A549 (cell line): Measurements from ENCODE around the gene XG.

Experiments used
- EP300 ChIP-seq, 2 experiments: fragments of >200 bp; sonication (Bioruptor Twin); formaldehyde crosslinking; IDR thresholded peaks; 2 replicates in 1 of 2; 3 replicates in 1 of 2; pipeline ENCODE4 v1.6.1; 2016 to 2017
- ESRRA ChIP-seq: fragments of 150-350 bp; IDR thresholded peaks from 2 replicates; pipeline ENCODE4 v1.6.1; 2014; ENCODE audit warnings: mild to moderate bottlenecking, low read length, borderline replicate concordance
- HOXB5 ChIP-seq: fragments of 250-450 bp; sonication (Bioruptor Pico); IDR thresholded peaks from 2 replicates; pipeline ENCODE4 v1.5.0; 2020; ENCODE audit warnings: mild to moderate bottlenecking, moderate library complexity
- KDM5A ChIP-seq: fragments of 200-600 bp; sonication (generic); IDR thresholded peaks from 2 replicates; pipeline ENCODE4 v1.6.1; 2016; ENCODE audit warnings: antibody characterized with exemption, mild to moderate bottlenecking
- PHF8 ChIP-seq: fragments of 200-600 bp; sonication (generic); IDR thresholded peaks from 2 replicates; pipeline ENCODE4 v1.6.1; 2016; ENCODE audit warnings: low read depth, mild to moderate bottlenecking, antibody characterized with exemption, moderate library complexity, borderline replicate concordance
- POLR2A ChIP-seq: IDR thresholded peaks from 2 replicates; pipeline ENCODE4 v1.6.1; 2012; ENCODE audit warnings: mild to moderate bottlenecking, low read length
- RFX5 ChIP-seq: fragments of 450-650 bp; IDR thresholded peaks from 2 replicates; pipeline ENCODE4 v1.7.1; 2014; ENCODE audit warnings: antibody characterized with exemption, mild to moderate bottlenecking, moderate library complexity
- SREBF2 ChIP-seq: fragments of 450-650 bp; IDR thresholded peaks from 2 replicates; pipeline ENCODE4 v1.6.1; 2014; ENCODE audit warnings: mild to moderate bottlenecking, moderate library complexity
- ZC3H11A ChIP-seq: fragments of 450-650 bp; IDR thresholded peaks from 2 replicates; pipeline ENCODE4 v1.6.1; 2014; ENCODE audit warnings: antibody characterized with exemption, mild to moderate bottlenecking
- ZFP36 ChIP-seq: fragments of 450-650 bp; IDR thresholded peaks from 2 replicates; pipeline ENCODE4 v1.6.1; 2014; ENCODE audit warnings: borderline replicate concordance; ENCODE audit not compliant: partially characterized antibody
- ZNF302 ChIP-seq: fragments of 250-450 bp; sonication (Bioruptor Pico); IDR thresholded peaks from 2 replicates; pipeline ENCODE4 v1.9.0; 2021; ENCODE audit warnings: inconsistent platforms, mild to moderate bottlenecking, moderate library complexity
- TF ChIP-seq, protein P1 (sequence below): fragments of >200 bp; sonication (Bioruptor Twin); formaldehyde crosslinking; IDR thresholded peaks from 3 replicates; pipeline ENCODE4 v1.5.1; 2016
- TF ChIP-seq, protein P2 (sequence below): fragments of 450-650 bp; IDR thresholded peaks from 2 replicates; pipeline ENCODE4 v1.6.1; 2014; ENCODE audit warnings: antibody characterized with exemption
- TF ChIP-seq, protein P3 (sequence below): fragments of 150-350 bp; IDR thresholded peaks from 2 replicates; pipeline ENCODE4 v1.6.1; 2014; ENCODE audit warnings: low read depth, mild to moderate bottlenecking, low read length

DNA sequence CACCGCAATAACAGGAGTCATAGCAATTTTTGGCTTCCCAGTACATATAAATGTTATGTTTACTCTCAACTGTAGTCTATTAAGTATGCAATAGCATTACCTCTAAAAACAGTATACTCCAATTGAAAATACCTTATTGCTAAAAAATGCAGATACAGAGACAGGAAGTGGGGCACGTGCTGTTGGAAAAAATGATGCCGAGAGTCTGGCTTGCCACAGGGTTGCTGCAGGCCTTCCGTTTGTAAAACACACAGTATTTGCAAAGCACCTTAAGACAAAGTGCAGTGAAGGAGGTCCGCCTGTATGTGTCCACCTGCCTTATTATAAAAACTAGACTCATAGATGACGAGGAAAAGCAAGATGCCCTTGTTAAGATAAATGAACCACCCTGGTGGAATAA is 37.3 kb upstream of the XG start:
- TF ChIP-seq, protein P1, sequence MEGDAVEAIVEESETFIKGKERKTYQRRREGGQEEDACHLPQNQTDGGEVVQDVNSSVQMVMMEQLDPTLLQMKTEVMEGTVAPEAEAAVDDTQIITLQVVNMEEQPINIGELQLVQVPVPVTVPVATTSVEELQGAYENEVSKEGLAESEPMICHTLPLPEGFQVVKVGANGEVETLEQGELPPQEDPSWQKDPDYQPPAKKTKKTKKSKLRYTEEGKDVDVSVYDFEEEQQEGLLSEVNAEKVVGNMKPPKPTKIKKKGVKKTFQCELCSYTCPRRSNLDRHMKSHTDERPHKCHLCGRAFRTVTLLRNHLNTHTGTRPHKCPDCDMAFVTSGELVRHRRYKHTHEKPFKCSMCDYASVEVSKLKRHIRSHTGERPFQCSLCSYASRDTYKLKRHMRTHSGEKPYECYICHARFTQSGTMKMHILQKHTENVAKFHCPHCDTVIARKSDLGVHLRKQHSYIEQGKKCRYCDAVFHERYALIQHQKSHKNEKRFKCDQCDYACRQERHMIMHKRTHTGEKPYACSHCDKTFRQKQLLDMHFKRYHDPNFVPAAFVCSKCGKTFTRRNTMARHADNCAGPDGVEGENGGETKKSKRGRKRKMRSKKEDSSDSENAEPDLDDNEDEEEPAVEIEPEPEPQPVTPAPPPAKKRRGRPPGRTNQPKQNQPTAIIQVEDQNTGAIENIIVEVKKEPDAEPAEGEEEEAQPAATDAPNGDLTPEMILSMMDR: no peak
- TF ChIP-seq POLR2A: no peak
- TF ChIP-seq ESRRA: no peak
- TF ChIP-seq EP300 (IDR thresholded peaks at IDR 0.05): no peak
- no peak for TF ChIP-seq SREBF2
- no peak for TF ChIP-seq ZNF302
- TF ChIP-seq, protein P2, sequence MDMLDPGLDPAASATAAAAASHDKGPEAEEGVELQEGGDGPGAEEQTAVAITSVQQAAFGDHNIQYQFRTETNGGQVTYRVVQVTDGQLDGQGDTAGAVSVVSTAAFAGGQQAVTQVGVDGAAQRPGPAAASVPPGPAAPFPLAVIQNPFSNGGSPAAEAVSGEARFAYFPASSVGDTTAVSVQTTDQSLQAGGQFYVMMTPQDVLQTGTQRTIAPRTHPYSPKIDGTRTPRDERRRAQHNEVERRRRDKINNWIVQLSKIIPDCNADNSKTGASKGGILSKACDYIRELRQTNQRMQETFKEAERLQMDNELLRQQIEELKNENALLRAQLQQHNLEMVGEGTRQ: no peak
- TF ChIP-seq ZFP36: no peak
- no peak for TF ChIP-seq RFX5
- TF ChIP-seq HOXB5 (CRISPR knock-in tag): no peak
- TF ChIP-seq, protein P3, sequence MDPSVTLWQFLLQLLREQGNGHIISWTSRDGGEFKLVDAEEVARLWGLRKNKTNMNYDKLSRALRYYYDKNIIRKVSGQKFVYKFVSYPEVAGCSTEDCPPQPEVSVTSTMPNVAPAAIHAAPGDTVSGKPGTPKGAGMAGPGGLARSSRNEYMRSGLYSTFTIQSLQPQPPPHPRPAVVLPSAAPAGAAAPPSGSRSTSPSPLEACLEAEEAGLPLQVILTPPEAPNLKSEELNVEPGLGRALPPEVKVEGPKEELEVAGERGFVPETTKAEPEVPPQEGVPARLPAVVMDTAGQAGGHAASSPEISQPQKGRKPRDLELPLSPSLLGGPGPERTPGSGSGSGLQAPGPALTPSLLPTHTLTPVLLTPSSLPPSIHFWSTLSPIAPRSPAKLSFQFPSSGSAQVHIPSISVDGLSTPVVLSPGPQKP: no peak
- no peak for TF ChIP-seq PHF8
- no peak for TF ChIP-seq KDM5A
- no peak for TF ChIP-seq ZC3H11A
